CD4-positive, alpha-beta T cell treated with Interleukin-10 for 1 hour (primary cell): ENCODE data around the gene AMBP.
"Not testable (repeated sequence)": the region's sequence is repeated elsewhere in the genome, so short reads cannot be mapped to it uniquely, and the experiment has no call there.

Experiments
- DNase-seq: peaks from one replicate; pipeline ENCODE4 v3.0.0-alpha.2; 2020

The AMBP gene

GRCh38 chr9:114050226-114050568, 27.9 kb downstream of the AMBP start:
- no peak for DNase-seq

GRCh38 chr9:114049441-114050225, 28.5 kb downstream of the AMBP start:
- DNase-seq = no peak

DNA sequence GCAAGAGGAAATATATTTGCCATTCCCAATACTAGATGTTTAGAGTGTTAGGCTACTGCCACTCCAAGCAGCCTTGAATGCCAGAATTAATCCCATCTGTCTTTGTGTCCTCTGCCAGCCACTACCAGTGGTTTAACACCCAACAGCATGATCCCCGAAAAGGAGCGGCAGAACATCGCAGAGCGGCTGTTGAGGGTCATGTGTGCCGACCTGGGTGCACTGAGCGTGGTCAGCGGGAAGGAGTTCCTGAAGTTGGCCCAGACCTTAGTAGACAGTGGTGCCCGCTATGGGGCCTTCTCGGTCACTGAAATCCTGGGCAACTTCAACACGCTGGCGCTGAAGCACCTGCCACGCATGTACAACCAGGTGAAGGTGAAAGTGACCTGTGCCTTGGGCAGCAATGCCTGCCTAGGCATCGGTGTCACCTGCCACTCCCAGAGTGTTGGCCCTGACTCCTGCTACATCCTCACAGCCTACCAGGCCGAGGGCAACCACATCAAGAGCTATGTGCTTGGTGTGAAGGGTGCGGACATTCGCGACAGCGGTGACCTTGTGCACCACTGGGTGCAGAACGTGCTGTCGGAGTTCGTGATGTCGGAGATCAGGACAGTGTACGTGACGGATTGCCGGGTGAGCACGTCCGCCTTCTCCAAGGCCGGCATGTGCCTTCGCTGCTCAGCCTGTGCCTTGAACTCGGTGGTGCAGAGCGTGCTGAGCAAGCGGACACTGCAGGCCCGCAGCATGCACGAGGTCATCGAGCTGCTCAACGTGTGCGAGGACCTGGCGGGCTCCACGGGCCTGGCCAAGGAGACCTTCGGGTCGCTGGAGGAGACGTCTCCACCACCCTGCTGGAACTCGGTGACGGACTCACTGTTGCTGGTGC, 29.3 kb downstream of the AMBP start:
- DNase-seq = no peak

DNA sequence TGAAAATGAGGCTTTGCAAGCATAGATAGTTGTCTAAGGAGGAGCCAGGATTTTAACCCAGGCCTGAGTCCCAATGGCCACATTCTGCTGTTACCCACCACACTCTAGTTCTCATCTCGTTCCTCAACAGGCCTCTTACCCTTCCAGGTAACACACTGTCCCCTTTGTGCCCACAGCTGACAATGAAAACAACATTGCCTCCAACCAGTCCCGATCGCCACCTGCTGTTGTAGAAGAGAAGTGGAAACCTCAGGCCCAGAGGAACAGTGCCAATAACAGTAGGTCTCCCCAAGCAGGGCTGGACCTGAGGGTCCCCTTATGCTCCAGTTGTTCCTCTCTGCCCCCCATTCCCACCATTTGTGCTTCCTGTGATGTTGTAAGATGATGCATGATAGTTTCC, 30.4 kb downstream of the AMBP start:
- no peak for DNase-seq

GRCh38 chr9:114046875-114047274, 31.2 kb downstream of the AMBP start:
- DNase-seq = no peak

DNA sequence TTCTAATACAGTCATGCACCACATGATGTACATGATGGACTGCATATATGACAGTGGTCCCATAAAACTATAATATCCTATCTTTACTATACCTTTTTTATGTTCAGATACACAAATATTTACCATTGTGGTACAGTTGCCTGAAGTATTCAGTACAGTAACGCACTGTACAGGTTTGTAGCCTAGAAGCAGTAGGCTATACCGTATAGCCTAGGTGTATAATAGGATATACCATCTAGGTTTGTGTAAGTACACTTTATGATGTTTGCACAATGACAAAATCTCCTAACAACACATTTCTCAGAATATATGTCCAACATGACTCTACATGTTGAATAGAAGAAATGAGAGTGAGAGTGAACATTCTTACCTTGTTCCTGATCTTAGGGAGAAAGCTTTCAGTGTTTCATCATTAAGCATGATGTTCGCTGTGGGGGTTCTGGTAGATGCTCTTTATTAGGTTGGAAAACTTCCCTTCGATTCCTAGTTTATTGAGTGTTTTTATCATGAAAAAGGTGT, 31.8 kb downstream of the AMBP start:
- DNase-seq = no peak

DNA sequence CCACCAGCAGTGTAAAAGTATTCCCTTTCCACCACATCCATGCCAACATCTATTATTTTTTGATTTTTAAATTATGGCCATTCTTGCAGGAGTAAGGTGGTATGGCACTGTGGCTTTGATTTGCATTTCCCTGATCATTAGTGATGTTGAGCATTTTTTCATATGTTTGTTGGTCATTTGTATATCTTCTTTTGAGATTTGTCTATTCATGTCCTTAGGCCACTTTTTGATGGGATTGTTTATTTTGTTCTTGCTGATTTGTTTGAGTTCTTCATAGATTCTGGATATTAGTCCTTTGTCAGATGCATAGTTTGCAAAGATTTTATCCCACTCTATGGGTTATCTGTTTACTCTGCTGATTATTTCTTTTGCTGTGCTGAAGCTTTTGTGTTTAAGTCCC, 34.4 kb downstream of the AMBP start:
- DNase-seq = not testable (repeated sequence)

GRCh38 chr9:114039484-114039883, 38.6 kb downstream of the AMBP start:
- DNase-seq = no peak

GRCh38 chr9:114038724-114039313, 39.3 kb downstream of the AMBP start:
- DNase-seq = no peak

DNA sequence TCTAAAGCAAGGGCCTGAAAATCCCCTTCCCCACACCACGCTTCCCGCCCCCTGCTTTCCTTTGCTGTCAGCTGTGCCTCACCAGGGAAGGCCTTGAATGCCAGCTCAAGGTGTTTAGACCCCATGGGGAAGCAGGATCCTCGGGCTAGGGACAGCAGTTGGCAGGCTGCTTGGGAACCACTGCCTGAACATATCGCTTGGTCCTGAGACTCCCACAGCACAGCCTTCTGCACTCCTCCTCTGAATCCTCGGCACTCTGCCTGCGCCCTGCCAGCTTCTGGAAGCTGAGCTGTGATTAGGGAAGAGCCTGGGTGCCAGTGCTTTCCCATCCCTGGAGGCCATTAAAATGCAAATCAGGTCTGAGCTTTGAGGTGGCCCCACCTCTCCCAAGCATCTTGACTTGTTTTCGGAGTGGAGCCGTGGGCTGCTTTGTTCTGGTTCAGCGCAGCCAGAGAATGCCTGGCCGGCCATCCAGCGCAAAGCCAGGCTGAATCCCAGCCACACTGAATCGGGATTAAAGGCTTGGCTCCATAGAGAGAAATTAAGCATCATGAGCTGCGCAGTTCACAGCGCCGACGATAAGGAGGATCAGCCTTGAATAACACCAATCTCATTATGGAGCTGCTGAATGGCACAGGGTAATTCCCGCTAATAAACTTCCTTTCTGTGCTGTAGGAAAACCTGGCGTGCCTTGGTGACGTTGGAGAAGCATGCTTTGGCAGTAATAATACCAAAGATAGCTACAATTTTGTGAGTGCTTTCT, 40.0 kb downstream of the AMBP start:
- DNase-seq = no peak

DNA sequence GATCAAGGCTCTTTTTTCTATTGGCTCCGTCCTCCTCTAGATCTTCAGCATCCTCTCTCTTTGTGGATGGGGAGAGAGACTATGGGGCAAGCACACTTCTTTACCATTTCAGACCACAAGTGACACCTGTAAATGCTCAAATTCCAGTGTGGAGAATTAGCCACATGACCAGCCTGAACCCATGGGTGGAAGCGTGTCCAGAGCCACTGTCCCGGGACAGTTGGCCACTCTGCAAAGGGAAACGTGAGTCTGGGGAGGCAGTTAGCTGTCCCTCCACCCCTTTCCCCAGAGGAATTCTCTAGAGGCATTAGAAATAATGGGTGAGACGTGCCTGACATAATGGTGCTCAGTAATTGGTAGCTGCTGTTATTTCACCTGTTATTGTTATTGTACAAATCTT, 40.9 kb downstream of the AMBP start:
- DNase-seq = no peak

- DNase-seq = no peak
Measured at GRCh38 chr9:114035845-114036801, 42.0 kb downstream of the AMBP start.

DNA sequence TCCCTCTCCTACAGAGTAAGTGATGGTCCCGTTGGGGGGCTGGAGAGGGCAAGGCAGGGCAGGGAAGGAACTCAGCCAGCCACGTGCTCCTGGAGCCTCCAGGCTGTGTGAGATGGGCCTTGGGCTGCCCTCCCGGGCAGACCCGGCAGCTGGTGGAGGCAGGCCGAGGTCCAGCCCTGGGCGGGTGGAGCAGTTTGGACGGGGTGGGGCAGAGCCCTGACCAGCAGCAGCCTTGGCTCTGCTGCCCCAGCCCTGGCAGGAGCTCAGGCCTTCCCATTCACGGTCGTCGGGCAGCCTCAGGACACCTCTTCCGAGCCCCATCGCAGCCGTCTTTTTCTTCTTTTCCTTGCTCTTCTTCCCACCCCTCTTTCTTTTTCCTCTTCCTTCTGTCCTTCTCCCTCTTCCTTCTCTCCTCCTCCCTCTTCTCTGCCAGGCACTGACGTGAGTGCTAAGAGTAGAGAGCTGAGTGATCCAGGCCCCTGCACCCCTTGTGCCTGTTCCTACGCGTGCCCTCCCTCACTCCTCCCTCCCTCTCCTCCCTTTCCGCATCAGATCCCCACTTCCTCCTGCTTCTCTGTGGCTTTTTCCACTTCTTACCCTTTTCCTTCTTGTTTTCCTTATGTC, 42.8 kb downstream of the AMBP start:
- no peak for DNase-seq

DNA sequence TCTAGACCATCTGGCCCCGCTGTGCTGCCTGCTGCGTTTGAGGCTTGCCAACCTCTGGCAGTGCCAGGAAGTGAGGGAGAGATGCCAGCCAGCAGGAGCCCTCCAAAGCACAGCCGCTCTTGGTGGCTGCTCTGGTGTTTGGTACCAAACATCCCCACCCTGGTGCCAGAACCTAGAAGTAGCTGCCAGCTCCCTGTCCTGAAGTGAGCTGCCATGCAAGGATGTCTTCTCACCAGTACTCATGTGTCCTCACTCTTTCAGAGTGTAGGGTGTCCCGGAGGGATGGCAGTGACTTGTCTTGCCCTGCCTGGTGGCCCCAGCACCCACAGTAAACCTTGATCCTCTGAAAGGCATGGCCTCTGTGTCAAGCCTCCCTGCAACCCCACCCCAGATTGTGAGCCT, 43.4 kb downstream of the AMBP start:
- DNase-seq = no peak

GRCh38 chr9:114034196-114034595, 43.9 kb downstream of the AMBP start:
- no peak for DNase-seq

GRCh38 chr9:114033397-114034103, 44.5 kb downstream of the AMBP start:
- DNase-seq = no peak

- DNase-seq = no peak
Measured at GRCh38 chr9:114031948-114032840, 45.9 kb downstream of the AMBP start.

GRCh38 chr9:114031037-114031630, 47.0 kb downstream of the AMBP start:
- DNase-seq = no peak

DNA sequence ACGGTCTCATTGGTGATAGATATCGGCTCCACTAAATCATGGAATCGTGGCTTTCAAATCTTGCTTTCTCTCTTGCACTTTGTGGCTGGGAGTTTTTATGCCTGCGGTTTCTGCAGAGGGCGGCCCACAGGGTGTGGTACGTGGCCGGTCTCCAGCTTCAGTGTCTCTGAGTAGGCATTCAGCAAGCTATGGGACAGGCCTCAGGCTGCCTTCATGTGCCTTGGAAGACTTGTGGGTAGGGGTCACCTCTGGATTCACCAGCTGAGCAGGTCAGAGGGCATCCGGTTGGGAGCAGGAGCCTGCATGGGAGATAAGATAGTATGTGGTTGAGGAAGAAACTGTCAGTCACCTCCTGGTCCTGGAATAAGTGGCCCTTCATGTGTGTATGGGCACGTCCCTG, 47.7 kb downstream of the AMBP start:
- DNase-seq = no peak
